MCF 10A (cell line): ENCODE measurements around the gene ELK4. TPM values are rescaled to one million over a fixed set of nuclear protein-coding genes. Genes with fewer than 3 reads are reported as not detected.

ENCODE experiments used
- BruUV-seq: library from RNA; stranded (reverse); fragments of 400-500 nt; replicated peaks from 2 replicates; lab custom pipeline; 2021; lab: Mats Ljungman, UMichigan
- CTCF ChIA-PET: fragments of 300-600 bp; sonication (Branson Sonifier 250); formaldehyde crosslinking; extraction: SDS; loops from one replicate; lab custom pipeline; 2021; ENCODE audit warnings: antibody characterized with exemption, inconsistent platforms; lab: Yijun Ruan, JAX
- POLR2A ChIA-PET: fragments of 300-600, 350-650 bp; sonication (Branson Sonifier 250); formaldehyde crosslinking; extraction: SDS; loops from one replicate; lab custom pipeline; 2020; ENCODE audit warnings: antibody characterized with exemption, inconsistent platforms; lab: Yijun Ruan, JAX
- DNase-seq: peaks from one replicate; pipeline ENCODE4 v3.0.0-alpha.2; 2018; ENCODE audit not compliant: unreplicated experiment
- H3K27ac Mint-ChIP-seq: one replicate; pipeline ENCODE4 v1.8.0; 2022; ENCODE audit warnings: mild to moderate bottlenecking, low read depth, mixed read lengths; ENCODE audit not compliant: unreplicated experiment
- H3K27me3 Mint-ChIP-seq: one replicate; pipeline ENCODE4 v1.8.0; 2022; ENCODE audit warnings: mixed read lengths; ENCODE audit not compliant: insufficient read depth, unreplicated experiment
- H3K36me3 Mint-ChIP-seq: one replicate; pipeline ENCODE4 v1.8.0; 2022; ENCODE audit warnings: mild to moderate bottlenecking, moderate library complexity, mixed read lengths; ENCODE audit not compliant: insufficient read depth, unreplicated experiment
- H3K4me1 Mint-ChIP-seq: one replicate; pipeline ENCODE4 v1.8.0; 2022; ENCODE audit warnings: mixed read lengths; ENCODE audit not compliant: insufficient read depth, unreplicated experiment
- H3K4me3 Mint-ChIP-seq: one replicate; pipeline ENCODE4 v1.8.0; 2022; ENCODE audit warnings: mild to moderate bottlenecking, moderate library complexity, mixed read lengths; ENCODE audit not compliant: unreplicated experiment
- H3K9me3 Mint-ChIP-seq: one replicate; pipeline ENCODE4 v1.8.0; 2022; ENCODE audit warnings: mixed read lengths; ENCODE audit not compliant: unreplicated experiment
- CTCF ChIP-seq: fragments of 200-600 bp; IDR thresholded peaks from one replicate; pipeline ENCODE4 v1.8.0; 2022; ENCODE audit warnings: antibody characterized with exemption, mild to moderate bottlenecking; ENCODE audit not compliant: unreplicated experiment
- intact Hi-C: fragments of 100-400 bp; cut with micrococcal nuclease; formaldehyde crosslinking; loops from 2 replicates; pipeline ENCODE4 v1.14.1; 2022
- total RNA-seq: library from RNA; stranded (reverse); gene quantifications from 2 replicates; pipeline ENCODE4 v1.2.3, GENCODE V29; 2022

ELK4 gene
- total RNA-seq, 1 experiment from 2014 or later, result 101 TPM

GRCh38 chr1:205612556-205612955 lies 19.3 kb downstream of the ELK4 start:
- no TSS peak for BruUV-seq
- ChIA-PET CTCF (interaction anchor here (0.6 to 4.4 kb wide), 7 partner anchors 9 to 47 kb away, joined by 3 to 33 read pairs (median 6); no protein-coding TSS in a partner anchor), POLR2A (interaction anchor here (0.6 to 7.1 kb wide), 4 partner anchors 10 to 27 kb away, joined by 4 to 105 read pairs (median 9); partner anchors contain the start of gene ELK4)
- peaks cover 23% of the 10 kb centered on the region for H3K4me1 Mint-ChIP-seq
- H3K27ac Mint-ChIP-seq, result no peak overlapping the region
- H3K9me3 Mint-ChIP-seq, result no peaks in the 10 kb centered on the region
- peaks cover 73% of the 10 kb centered on the region for H3K36me3 Mint-ChIP-seq
- intact Hi-C loops, result no loop called here
- H3K27me3 Mint-ChIP-seq, result no peaks in the 10 kb centered on the region
- no peak overlapping the region for H3K4me3 Mint-ChIP-seq
- DNase-seq, result no peak
- TF ChIP-seq CTCF, result no peak

- ChIA-PET CTCF (interaction anchor here (0.6 to 4.4 kb wide), 5 partner anchors 20 to 137 kb away, joined by 3 to 33 read pairs (median 3); no protein-coding TSS in a partner anchor), POLR2A (interaction anchor here (0.6 to 7.1 kb wide), 6 partner anchors 10 to 58 kb away, joined by 3 to 105 read pairs (median 9); partner anchors contain the start of gene ELK4)
- peaks cover 23% of the 10 kb centered on the region for H3K4me1 Mint-ChIP-seq
- intact Hi-C loops, result no loop called here
- H3K27me3 Mint-ChIP-seq, result no peaks in the 10 kb centered on the region
- H3K36me3 Mint-ChIP-seq, result peaks cover 68% of the 10 kb centered on the region
- no peak overlapping the region for H3K27ac Mint-ChIP-seq
- H3K4me3 Mint-ChIP-seq, result no peak overlapping the region
- no peaks in the 10 kb centered on the region for H3K9me3 Mint-ChIP-seq
- TF ChIP-seq CTCF, result no peak
- no peak for DNase-seq
- no TSS peak for BruUV-seq
Measured at GRCh38 chr1:205612104-205612503, 19.7 kb downstream of the ELK4 start.

GRCh38 chr1:205610901-205611466 lies 20.8 kb downstream of the ELK4 start:
- Mint-ChIP-seq H3K9me3 (no peaks in the 10 kb centered on the region), H3K4me1 (peaks cover 23% of the 10 kb centered on the region), H3K27me3 (no peaks in the 10 kb centered on the region), H3K36me3 (peaks cover 58% of the 10 kb centered on the region), H3K4me3 (no peak overlapping the region), H3K27ac (peak overlapping the region; percentile 40)
- no peak for TF ChIP-seq CTCF
- intact Hi-C loops, result no loop called here
- BruUV-seq, result no TSS peak
- DNase-seq, result no peak
- POLR2A ChIA-PET, result interaction anchor here (0.6 to 7.1 kb wide), 5 partner anchors 10 to 21 kb away, joined by 3 to 105 read pairs (median 4); partner anchors contain the start of gene ELK4
- CTCF ChIA-PET, result interaction anchor here (0.6 to 4.4 kb wide), 3 partner anchors 19 to 47 kb away, joined by 3 to 33 read pairs (median 6); no protein-coding TSS in a partner anchor

GRCh38 chr1:205610036-205610435 lies 21.8 kb downstream of the ELK4 start:
- intact Hi-C loops, result no loop called here
- peaks cover 58% of the 10 kb centered on the region for H3K36me3 Mint-ChIP-seq
- no peak overlapping the region for H3K4me3 Mint-ChIP-seq
- DNase-seq, result no peak
- BruUV-seq, result no TSS peak
- H3K4me1 Mint-ChIP-seq, result peaks cover 23% of the 10 kb centered on the region
- TF ChIP-seq CTCF, result no peak
- ChIA-PET POLR2A (interaction anchor here (0.7 to 5.4 kb wide), 5 partner anchors 8 to 22 kb away, joined by 3 to 37 read pairs (median 10); partner anchors contain the start of gene ELK4), CTCF (interaction anchor here (3.9 kb wide), 1 partner anchor 18 kb away, joined by 26 read pairs; no protein-coding TSS in a partner anchor)
- H3K9me3 Mint-ChIP-seq, result no peaks in the 10 kb centered on the region
- peak overlapping the region; percentile 65 for H3K27ac Mint-ChIP-seq
- no peaks in the 10 kb centered on the region for H3K27me3 Mint-ChIP-seq
